GM19468 (cell line): ENCODE measurements around the gene PPP2R5C.

Source experiments
- ATAC-seq: cut with Tn5 transposase; IDR thresholded peaks from one replicate; pipeline ENCODE4 v1.9.1; 2021; ENCODE audit warnings: mild to moderate bottlenecking, moderate library complexity, moderate number of reproducible peaks; ENCODE audit not compliant: unreplicated experiment; ENCODE audit errors: extremely low read depth

Gene PPP2R5C

DNA sequence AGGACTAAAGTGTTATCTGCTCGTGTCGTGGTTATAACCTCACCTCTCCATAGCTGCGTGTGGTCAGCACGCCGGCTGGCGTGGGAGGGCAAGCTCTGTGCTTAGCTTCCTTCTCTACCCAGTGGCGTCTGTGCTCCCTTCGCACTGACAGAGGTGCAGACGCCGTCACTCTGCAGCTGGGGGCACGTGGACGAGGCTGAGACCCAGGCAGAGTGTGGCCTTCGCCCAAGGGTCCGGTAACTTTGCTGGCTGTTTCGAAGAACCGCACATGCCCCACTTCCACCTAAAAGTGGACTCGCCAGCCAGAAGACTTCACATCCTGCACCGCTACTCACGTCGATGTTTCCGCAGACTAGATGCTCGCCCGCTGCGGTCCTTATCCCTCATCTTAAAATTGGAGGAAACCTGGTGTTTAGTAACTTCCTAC is 166.9 kb downstream of the PPP2R5C start:
- no peak for ATAC-seq

- ATAC-seq, result no peak
These were observed 167.6 kb downstream of the PPP2R5C start for GRCh38 chr14:101929096-101929495.

DNA sequence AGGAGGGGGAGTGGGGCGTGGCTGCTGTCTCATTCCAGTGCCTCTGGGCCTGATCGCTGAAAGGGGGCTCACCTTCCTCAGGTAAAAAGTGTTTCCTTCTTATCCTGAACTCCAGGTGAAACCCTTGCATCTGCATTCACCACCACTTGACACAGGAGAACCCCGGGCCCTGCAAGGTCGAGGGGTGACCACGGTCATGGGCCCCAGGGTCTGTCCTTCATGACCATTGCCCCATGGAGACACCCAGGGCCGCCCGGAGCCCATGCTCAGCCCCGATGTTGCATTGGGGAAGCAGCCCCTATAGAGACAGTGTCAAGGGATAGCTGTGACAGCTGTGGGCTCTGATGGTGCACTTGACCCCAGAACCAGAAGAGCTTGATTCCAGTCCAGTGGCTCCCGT is 168.4 kb downstream of the PPP2R5C start:
- ATAC-seq, result no peak

GRCh38 chr14:101932673-101933072 is 171.2 kb downstream of the PPP2R5C start:
- ATAC-seq, result no peak

GRCh38 chr14:101933209-101933608 is 171.7 kb downstream of the PPP2R5C start:
- no peak for ATAC-seq

DNA sequence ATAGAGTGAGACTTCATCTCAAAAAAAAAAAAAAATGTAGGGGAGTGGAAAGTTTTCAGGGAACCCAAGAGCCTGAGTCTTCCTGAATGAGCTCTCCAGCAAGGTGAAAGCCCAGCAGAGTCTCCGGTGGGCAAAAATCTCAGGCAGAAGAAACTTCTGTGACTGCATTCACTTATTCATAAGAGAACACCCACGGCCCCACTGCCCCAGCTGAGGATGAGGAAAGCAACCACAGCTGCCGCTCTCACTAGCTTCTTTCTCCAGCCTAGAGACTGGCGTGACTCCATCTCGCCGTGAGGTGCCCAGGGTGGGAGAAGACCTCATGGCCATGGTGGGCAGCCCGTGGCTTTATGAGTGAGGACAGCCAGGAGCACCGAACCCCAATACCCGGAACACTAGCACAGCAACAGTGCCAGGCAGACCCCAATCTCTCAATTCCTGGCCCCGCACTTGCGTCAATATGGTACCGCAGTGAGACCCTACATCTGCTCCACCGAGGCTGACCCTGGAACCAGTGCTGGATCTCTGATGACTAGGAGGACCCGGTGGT is 173.2 kb downstream of the PPP2R5C start:
- ATAC-seq, result no peak

DNA sequence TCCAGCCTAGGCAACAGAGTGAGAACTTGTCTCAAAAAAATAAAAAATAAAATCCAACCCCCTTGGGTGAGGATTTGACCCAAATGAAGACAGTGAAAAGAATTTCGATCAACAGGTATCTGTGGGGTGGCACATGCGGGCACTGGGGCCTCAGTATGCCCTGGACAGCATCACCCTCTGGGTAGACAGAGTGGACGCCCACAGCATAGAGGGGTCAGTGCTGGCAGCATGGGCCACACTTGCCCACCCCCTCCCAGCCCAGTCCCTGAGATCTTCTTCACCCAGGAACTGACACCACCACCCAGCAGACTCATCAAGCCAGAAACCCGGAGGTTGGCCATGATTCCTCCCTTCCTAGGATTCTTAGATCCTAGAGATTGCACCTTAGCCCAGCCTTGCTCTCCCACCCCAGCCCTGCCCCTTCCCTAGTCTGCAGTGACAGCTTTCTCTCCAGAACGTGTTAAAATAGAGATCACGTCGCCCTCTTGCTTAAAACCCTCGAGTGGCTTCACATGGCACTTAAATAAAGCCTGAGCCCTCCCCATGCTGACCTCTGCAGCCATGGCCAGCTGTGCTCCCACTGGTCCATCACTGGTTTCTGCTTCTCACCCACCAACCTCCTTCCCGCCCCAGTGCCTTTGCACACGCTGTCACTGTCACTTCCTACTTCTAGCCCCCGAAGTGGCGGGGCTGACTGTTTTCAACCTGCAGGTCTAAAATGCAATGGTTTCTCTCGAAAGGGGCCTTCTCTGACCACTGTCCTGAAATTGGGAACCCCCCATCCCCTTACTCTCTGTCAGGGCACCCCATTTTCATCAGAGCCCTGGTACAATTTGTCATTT is 176.6 kb downstream of the PPP2R5C start:
- ATAC-seq, result no peak

DNA sequence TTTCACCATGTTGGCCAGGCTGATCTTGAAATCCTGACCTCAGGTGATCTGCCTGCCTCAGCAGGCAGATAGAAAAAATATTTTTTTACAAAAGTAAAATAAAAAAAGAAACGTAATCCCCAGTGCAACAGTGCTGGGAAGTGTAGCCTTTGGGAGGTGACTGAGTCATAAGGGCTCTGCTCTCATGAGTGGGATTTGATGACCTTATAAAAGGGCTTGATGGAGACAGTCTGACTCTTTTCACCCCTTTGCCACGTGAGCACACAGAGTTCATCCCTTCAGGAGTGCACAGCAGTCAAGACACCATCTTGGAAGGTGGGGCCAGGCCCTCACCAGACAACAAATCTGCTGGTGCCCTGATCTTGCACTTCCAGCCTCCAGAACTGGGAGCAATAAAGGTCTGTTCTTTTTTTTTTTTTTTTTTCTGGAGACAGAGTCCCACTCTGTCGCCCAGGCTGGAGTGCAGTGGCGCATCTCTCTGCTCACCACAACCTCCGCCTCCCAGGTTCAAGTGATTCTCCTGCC is 178.2 kb downstream of the PPP2R5C start:
- no peak for ATAC-seq

DNA sequence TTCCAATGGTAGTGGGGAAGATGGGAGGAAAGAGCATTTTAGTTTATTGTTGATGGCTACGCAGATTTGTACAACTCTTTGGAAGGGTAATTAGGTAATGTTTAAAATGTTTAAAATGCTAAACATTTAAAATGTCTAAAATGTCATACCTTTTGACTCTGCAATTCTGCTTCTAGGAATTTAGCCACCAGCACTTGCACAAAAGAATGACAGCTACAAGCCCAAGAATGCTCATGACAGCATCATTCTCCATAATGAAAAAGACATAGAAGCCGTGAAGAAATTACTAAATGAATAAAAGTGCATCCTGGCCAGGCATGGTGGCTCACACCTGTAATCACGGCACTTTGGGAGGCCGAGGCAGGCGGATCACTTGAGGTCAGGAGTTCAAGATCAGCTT is 182.9 kb downstream of the PPP2R5C start:
- no peak for ATAC-seq

- ATAC-seq, result no peak
These were observed 183.7 kb downstream of the PPP2R5C start for GRCh38 chr14:101945171-101945570.

DNA sequence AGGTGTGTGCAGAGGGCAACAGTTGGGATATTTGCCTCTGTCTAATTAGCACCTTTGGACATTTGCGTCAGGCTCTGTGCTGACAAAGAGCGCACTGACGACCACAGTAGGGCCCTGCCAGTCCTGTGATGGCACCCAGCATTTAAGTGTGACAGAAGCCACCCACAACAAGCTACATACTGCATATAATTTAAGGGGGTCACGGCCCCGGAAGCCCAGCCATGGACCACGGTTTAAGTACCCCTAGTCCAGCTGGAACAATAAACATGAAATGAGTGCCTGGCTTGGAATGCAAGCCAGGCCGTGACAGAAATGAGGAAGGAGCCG is 186.0 kb downstream of the PPP2R5C start:
- no peak for ATAC-seq

DNA sequence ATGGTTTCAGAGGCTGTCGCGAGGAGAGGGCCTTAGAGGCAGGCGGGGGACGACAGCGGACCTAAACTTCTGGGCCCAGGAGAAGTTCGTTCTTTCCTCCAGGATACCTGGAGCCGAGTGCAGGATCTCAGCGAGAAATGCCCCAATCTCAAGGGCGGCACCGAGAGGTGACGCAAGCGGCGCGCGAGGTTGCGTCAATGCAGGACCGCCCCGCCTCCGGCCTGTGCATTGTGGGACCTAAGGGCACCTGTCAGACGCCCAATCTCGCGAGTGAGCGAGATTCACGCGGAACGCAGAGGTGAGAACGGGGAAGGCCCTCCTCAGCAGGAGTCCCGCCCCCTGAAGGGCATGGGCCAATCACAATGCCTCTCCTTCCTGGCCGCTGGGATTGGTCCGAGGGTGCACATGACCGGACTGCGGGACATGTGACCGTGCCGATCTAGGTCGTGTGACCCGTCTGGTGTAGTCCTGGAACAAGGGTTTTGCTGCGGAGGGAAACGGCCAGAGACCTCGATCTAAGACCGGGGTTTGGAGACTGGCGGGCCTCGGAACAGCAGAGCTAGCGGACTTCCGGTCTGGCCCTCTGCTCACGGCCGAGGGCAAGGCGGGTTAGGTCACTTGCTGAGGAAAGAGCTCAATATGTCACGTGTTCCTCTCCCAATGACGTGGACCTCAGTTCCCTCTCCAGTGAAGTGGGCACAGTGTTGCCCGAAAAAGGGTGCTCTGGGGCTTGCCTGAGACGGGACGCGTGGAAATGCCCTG is 186.6 kb downstream of the PPP2R5C start:
- peak; percentile 97 for ATAC-seq

DNA sequence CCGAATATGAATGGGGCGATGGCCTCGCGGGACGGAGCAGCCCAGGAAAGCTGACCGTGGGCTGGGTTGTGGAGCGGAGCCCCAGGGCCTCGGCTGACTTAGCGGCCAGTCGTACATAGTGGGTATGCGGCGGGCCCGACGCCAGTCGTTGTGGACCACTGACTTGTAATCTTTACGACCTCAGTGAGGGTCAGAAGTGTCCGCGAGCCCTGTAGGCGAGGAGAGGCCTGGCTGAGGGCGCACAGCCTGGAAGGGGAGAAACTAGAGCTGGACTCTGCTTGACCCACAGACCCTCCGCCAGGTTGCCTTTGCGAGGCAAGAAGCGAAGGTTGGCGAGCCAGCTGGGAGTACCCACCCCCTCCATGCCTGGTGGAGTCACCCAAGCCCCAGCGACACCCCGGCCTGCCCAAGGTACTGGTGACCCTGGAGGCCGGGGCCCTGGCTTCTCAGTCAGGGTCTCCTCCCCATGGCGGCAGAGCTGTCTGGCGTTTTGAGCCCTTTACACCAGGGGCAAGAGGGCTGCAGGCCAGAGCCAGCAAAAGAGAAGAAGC is 187.2 kb downstream of the PPP2R5C start:
- ATAC-seq, result no peak

- no peak for ATAC-seq
These were observed 188.6 kb downstream of the PPP2R5C start for GRCh38 chr14:101950100-101950499.

DNA sequence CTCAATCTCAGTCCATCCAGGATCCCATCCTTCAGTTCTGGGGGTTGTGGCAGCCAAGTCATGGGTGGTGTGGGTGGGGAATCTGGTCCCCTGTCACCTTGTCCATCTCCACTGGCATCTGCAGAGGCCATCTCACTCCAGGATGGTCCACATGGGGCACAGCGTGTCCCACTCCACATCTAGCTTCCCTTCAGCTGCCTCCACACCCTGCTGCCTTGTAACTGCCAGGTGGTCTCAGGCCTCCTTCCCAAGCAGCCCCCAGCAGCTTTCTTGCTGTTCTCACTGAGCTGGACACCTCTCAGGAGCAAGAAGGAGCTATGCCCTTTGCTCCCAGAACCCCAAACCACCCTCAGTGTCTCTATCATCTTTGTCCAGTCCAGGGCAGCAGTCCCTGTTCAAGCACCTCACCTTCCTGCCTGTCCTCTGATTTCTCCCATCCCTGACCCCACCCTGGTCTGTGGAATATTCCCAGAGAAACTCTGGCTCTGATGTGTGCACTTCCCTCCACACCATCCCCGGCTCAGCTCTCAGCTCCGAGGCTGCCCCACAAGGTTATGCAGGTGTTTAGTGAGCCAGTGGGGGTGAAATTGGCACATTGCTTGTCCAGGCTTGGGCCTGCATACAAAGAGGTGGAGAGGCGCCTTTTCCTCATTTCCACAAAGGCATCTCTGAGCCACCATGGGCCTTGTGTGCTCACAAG is 189.2 kb downstream of the PPP2R5C start:
- no peak for ATAC-seq

DNA sequence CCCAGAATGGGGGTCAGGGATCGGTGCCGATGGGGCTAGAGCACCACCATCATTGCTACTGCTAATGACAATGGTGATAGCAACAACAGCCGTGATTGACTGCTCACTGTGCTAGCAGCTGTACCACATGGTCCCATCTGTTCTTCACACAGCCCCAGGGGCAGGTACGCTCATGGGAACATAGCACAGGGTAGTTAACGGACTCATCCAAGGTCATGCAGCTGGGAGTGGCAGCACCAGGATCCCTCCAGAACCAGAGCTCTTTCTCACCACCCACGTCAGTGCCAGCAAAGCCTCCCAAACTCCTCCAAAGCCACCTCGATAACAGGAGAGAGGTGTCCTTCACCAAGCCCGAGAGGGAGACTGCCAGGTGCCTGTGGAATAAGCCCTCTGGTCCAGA is 191.6 kb downstream of the PPP2R5C start:
- ATAC-seq, result no peak

GRCh38 chr14:101954501-101954900 is 193.0 kb downstream of the PPP2R5C start:
- ATAC-seq, result no peak

DNA sequence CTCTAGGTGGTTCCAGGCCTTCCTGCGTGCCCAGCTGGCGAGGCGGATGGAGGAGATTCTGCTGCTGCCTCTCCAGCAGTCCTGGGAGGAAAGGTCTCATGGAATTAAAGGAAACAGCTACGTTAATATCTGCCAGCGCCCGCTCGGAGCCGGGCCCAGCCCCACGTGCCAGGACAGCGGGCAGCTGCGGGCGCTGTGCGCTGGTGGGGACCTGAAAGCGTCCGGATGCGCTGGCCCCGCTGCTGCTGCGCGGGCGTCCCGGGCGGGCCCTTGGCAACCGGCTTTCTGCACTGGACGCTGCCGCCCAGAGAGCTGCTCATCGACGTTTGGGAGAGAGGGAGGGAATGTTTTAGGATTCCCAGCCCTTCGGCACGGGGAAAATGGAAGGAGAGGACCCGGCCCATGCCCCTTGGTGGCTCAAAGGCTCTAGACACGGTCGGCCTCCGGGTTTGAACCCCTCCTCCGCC is 194.2 kb downstream of the PPP2R5C start:
- no peak for ATAC-seq

GRCh38 chr14:101956179-101956885 is 194.8 kb downstream of the PPP2R5C start:
- no peak for ATAC-seq
